GM23248 (cell line): ENCODE data around the gene OGT.

Experiments used
- EZH2 ChIP-seq: fragments of 200-600 bp; sonication (generic); IDR thresholded peaks from 2 replicates; pipeline ENCODE4 v1.6.1; 2018; ENCODE audit warnings: antibody characterized with exemption, mild to moderate bottlenecking; ENCODE audit not compliant: insufficient read depth, poor library complexity, severe bottlenecking
- EZH2phosphoT487 ChIP-seq: fragments of 200-600 bp; sonication (generic); IDR thresholded peaks from 2 replicates; pipeline ENCODE4 v1.6.1; 2018; ENCODE audit warnings: antibody characterized with exemption, moderate library complexity, mild to moderate bottlenecking, low read depth; ENCODE audit not compliant: insufficient read depth

DNA sequence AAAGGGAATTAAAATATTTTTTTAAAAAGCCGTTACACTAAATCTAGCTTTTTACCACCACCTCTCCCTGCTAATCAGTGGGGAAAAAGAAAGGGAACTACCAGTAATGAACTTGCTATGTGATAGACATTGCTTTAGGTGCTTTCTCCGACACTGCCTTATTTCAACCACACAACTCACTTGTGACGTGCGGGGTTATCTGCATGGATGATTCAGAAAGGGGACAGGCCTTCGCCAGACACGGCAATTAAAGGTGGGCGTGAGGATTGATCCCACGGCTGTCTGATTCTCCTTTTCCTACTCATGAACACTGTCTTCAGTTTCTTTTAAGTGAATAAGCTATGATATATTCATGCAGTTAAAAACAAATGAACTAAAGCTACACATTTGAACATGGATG lies 86.3 kb downstream of the OGT start:
- TF ChIP-seq EZH2 (no peak), EZH2phosphoT487 (no peak)
